Endothelial cell of umbilical vein (primary cell): ENCODE results near the gene DHRS2. TPM values are rescaled to one million over a fixed set of nuclear protein-coding genes. Genes with fewer than 3 reads are reported as not detected.

ENCODE experiments used
- BruUV-seq: library from RNA; stranded (reverse); fragments of 400-500 nt; replicated peaks from 2 replicates; lab custom pipeline; 2021; lab: Mats Ljungman, UMichigan
- CTCF ChIA-PET: fragments of 300-600, 350-600 bp; sonication (Branson Sonifier 250); formaldehyde crosslinking; loops from one replicate; lab custom pipeline; 2021; ENCODE audit warnings: antibody characterized with exemption, inconsistent platforms; lab: Charles Lee
- POLR2A ChIA-PET: fragments of 300-600, 350-600 bp; sonication (Branson Sonifier 250); formaldehyde crosslinking; loops from one replicate; lab custom pipeline; 2021; ENCODE audit warnings: antibody characterized with exemption, inconsistent platforms; lab: Charles Lee
- DNase-seq: peaks from one replicate; pipeline ENCODE4 v3.0.0-alpha.2; 2011; ENCODE audit warnings: low read depth, low spot score
- FAIRE-seq: peaks from 2 replicates; lab custom pipeline; 2011; peaks lifted over from hg19 to GRCh38; lab: Jason Lieb, UNC
- H2AFZ ChIP-seq: 2 replicates; pipeline ENCODE4 v1.6.0; 2012; ENCODE audit warnings: low read depth, low read length, control low read depth, inconsistent platforms
- H3K27ac ChIP-seq: 2 replicates; pipeline ENCODE4 v1.5.1; 2011; ENCODE audit warnings: low read depth, mild to moderate bottlenecking, control low read depth, low read length, moderate library complexity; ENCODE audit not compliant: insufficient read depth
- H3K27me3 ChIP-seq, 2 experiments: 2 replicates each; pipeline versions ENCODE4 v1.6.0 to v1.6.1; 2011; ENCODE audit warnings: low read length in 2 of 2, mixed read lengths in 1 of 2; ENCODE audit not compliant: control insufficient read depth in 2 of 2, insufficient read depth in 2 of 2
- H3K36me3 ChIP-seq, 2 experiments: 2 replicates in 1 of 2; 3 replicates in 1 of 2; pipeline ENCODE4 v1.5.1; 2011; ENCODE audit warnings: low read length in 2 of 2, mild to moderate bottlenecking in 1 of 2, moderate library complexity in 1 of 2; ENCODE audit not compliant: control insufficient read depth in 2 of 2, insufficient read depth in 2 of 2; ENCODE audit errors: extremely low read depth in 1 of 2
- H3K4me1 ChIP-seq: 3 replicates; pipeline ENCODE4 v1.5.1; 2011; ENCODE audit warnings: mild to moderate bottlenecking, low read length; ENCODE audit not compliant: control insufficient read depth, insufficient read depth; ENCODE audit errors: extremely low read depth
- H3K4me2 ChIP-seq: 2 replicates; pipeline ENCODE4 v1.6.1; 2011; ENCODE audit warnings: low read length, control low read depth, mixed read lengths; ENCODE audit not compliant: insufficient read depth
- H3K4me3 ChIP-seq, 3 experiments: fragments of 200-600 bp in 1 of 3; sonication (generic), shearing (Covaris generic) in 1 of 3; replicated peaks in 1 of 3; 2 replicates each; pipeline ENCODE4 v1.5.1; 2011 to 2016; ENCODE audit warnings: control low read depth in 3 of 3, low read length in 3 of 3, mild to moderate bottlenecking in 2 of 3, inconsistent platforms in 1 of 3, low read depth in 1 of 3, moderate library complexity in 1 of 3; ENCODE audit not compliant: insufficient read depth in 1 of 3
- H3K79me2 ChIP-seq: 2 replicates; pipeline ENCODE4 v1.6.0; 2012; ENCODE audit warnings: low read length, inconsistent platforms; ENCODE audit not compliant: control insufficient read depth, insufficient read depth
- H3K9ac ChIP-seq: replicated peaks from 2 replicates; pipeline ENCODE3; 2011; ENCODE audit warnings: low read length, control low read depth; ENCODE audit not compliant: insufficient read depth; ENCODE audit errors: extremely low read depth
- H3K9me1 ChIP-seq: replicated peaks from 3 replicates; pipeline ENCODE4 v1.6.0; 2011; ENCODE audit warnings: mild to moderate bottlenecking, low read length; ENCODE audit not compliant: control insufficient read depth, insufficient read depth; ENCODE audit errors: extremely low read depth
- H3K9me3 ChIP-seq: replicated peaks from 2 replicates; pipeline ENCODE4 v1.5.1; 2012; ENCODE audit warnings: low read length, inconsistent platforms; ENCODE audit not compliant: control insufficient read depth, insufficient read depth
- H4K20me1 ChIP-seq: replicated peaks from 2 replicates; pipeline ENCODE3; 2011; ENCODE audit warnings: mild to moderate bottlenecking, low read length; ENCODE audit not compliant: control insufficient read depth, insufficient read depth; ENCODE audit errors: extremely low read depth
- CTCF ChIP-seq, 2 donors: IDR thresholded peaks; 1 replicate in 1 of 2; 2 replicates in 1 of 2; pipeline ENCODE4 v1.5.1; 2011; ENCODE audit warnings: low read length in 2 of 2, mild to moderate bottlenecking in 2 of 2, moderate library complexity in 2 of 2, control low read depth in 1 of 2, inconsistent platforms in 1 of 2, low read depth in 1 of 2; ENCODE audit not compliant: insufficient read depth in 1 of 2; ENCODE audit errors: extremely low read depth in 1 of 2
- EZH2 ChIP-seq: IDR thresholded peaks from 2 replicates; pipeline ENCODE4 v1.6.1; 2012; ENCODE audit warnings: borderline replicate concordance, low read depth, mild to moderate bottlenecking, moderate library complexity, low read length, inconsistent platforms; ENCODE audit not compliant: severe bottlenecking
- FOS ChIP-seq: IDR thresholded peaks from 2 replicates; pipeline ENCODE4 v1.6.1; 2011; ENCODE audit warnings: mild to moderate bottlenecking, low read length, moderate library complexity, borderline replicate concordance; ENCODE audit not compliant: insufficient read depth
- GATA2 ChIP-seq: IDR thresholded peaks from 2 replicates; pipeline ENCODE4 v1.7.0; 2011; ENCODE audit warnings: low read depth, mild to moderate bottlenecking, moderate library complexity, mixed read lengths, low read length; ENCODE audit not compliant: insufficient read length, insufficient read depth
- JUN ChIP-seq: IDR thresholded peaks from 2 replicates; pipeline ENCODE4 v1.6.1; 2011; ENCODE audit warnings: borderline replicate concordance, low read depth; ENCODE audit not compliant: insufficient read length, insufficient read depth
- MYC ChIP-seq: IDR thresholded peaks from one replicate; pipeline ENCODE4 v1.6.1; 2011; ENCODE audit warnings: mild to moderate bottlenecking, low read depth, low read length
- POLR2A ChIP-seq: IDR thresholded peaks from 2 replicates; pipeline ENCODE4 v1.6.1; 2012; ENCODE audit warnings: low read depth, mild to moderate bottlenecking, control low read depth, low read length
- POLR2AphosphoS5 ChIP-seq: IDR thresholded peaks from 2 replicates; pipeline ENCODE4 v1.6.1; 2012; ENCODE audit warnings: low read depth, mild to moderate bottlenecking, control low read depth, low read length, moderate library complexity; ENCODE audit not compliant: insufficient read depth
- dilution Hi-C: fragments of 300-500 bp; cut with MboI; formaldehyde crosslinking; loops from one replicate; pipeline ENCODE4 v1.15.0; 2019; ENCODE audit warnings: low sequenced_read_pairs; ENCODE audit not compliant: extremely low pct_ligation_motif_present
- intact Hi-C: fragments of 100-400 bp; cut with micrococcal nuclease; formaldehyde crosslinking; loops from one replicate; pipeline ENCODE4 v1.10.0; 2022
- polyA plus RNA-seq, 4 experiments: library from polyadenylated mRNA; depleted of rRNA in 3 of 4; stranded (reverse) in 3 of 4; unstranded in 1 of 4; fragments of >200 nt; gene quantifications; 2 replicates each; pipeline versions ENCODE4 v1.2.1 to v1.2.3, GENCODE V29; 2011 to 2012; ENCODE audit warnings: missing spikeins in 1 of 4
- total RNA-seq: library from RNA; stranded (reverse); gene quantifications from 2 replicates; pipeline ENCODE4 v1.2.3, GENCODE V29; 2021
- TF ChIP-seq, protein P1 (sequence below): IDR thresholded peaks from 2 replicates; pipeline ENCODE4 v1.6.1; 2011; ENCODE audit not compliant: insufficient read depth, insufficient read length

The DHRS2 gene
- total and polyA plus RNA-seq, 2 donors (not counting 3 experiments of a cell fraction or from before 2014, with no cell fraction given): 0.10 TPM; not detected in 1

DNA sequence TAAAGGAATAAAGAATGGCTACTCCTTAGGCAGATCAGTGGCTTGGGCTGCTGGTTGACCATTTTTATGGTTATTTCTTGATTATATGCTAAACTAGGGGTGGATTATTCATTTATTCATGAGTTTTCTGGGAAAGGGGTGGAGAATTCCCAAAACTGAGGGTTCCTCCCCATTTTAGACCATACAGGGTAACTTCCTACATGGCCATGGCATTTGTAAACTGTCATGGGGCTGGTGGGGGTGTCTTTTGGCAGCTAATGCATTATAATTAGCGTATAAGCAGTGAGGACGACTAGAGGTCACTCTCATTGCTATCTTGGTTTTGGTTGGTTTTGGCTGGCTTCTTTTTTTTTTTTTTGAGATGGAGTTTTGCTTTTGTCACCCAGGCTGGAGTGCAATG, 32.0 kb upstream of the DHRS2 start:
- ChIA-PET CTCF (no interaction called here), POLR2A (no interaction called here)
- no peak for FAIRE-seq
- Histone ChIP-seq H3K36me3 (no peaks in the 10 kb centered on the region), H3K27ac (no peak overlapping the region), H3K4me1 (no peaks in the 10 kb centered on the region), H3K9ac (no peak overlapping the region), H3K79me2 (no peaks in the 10 kb centered on the region), H2AFZ (no peak overlapping the region), H3K4me3 (no peak overlapping the region), H3K9me1 (no peaks in the 10 kb centered on the region), H4K20me1 (no peaks in the 10 kb centered on the region), H3K9me3 (no peaks in the 10 kb centered on the region), H3K27me3 (no peaks in the 10 kb centered on the region), H3K4me2 (no peak overlapping the region)
- intact Hi-C loops: no loop called here
- BruUV-seq: no TSS peak
- dilution Hi-C loops: no loop called here
- DNase-seq: no peak
- TF ChIP-seq, protein P1, sequence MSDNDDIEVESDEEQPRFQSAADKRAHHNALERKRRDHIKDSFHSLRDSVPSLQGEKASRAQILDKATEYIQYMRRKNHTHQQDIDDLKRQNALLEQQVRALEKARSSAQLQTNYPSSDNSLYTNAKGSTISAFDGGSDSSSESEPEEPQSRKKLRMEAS: no peak
- TF ChIP-seq POLR2AphosphoS5 (no peak), JUN (no peak), EZH2 (no peak), POLR2A (no peak), FOS (no peak), MYC (no peak), CTCF (IDR thresholded peaks at IDR 0.05; ENCODE audit: extremely low read depth in 1 of 2, insufficient read depth in 1 of 2, low read depth in 1 of 2, low read length in 2 of 2) (no peak), GATA2 (no peak)
